Sigmoid colon (tissue), 4 donors: ENCODE results near the gene AP3S1.

Source experiments
- CTCF ChIP-seq, 4 experiments: fragments of 450-650 bp in 3 of 4; fragments of 200-600 bp in 1 of 4; IDR thresholded peaks; one replicate each; pipeline ENCODE4 v1.5.1; 2016 to 2019; ENCODE audit warnings: antibody characterized with exemption in 4 of 4, mild to moderate bottlenecking in 3 of 4, moderate library complexity in 2 of 4
- POLR2AphosphoS5 ChIP-seq, 4 donors: sonication (generic); formaldehyde crosslinking; IDR thresholded peaks; one replicate each; pipeline ENCODE4 v1.6.1; 2017; ENCODE audit warnings: antibody characterized with exemption in 4 of 4

- TF ChIP-seq POLR2AphosphoS5 (IDR thresholded peaks at IDR 0.05) (no peak), CTCF (IDR thresholded peaks at IDR 0.05) (no peak)
Observed at GRCh38 chr5:115946655-115947054, 104.9 kb downstream of the AP3S1 start.
